ENCODE data around the gene CLEC20A. TPM values are rescaled to one million over a fixed set of nuclear protein-coding genes. Genes with fewer than 3 reads are reported as not detected.

CLEC20A gene
- total and polyA plus RNA-seq, 9 donors: not detected

DNA sequence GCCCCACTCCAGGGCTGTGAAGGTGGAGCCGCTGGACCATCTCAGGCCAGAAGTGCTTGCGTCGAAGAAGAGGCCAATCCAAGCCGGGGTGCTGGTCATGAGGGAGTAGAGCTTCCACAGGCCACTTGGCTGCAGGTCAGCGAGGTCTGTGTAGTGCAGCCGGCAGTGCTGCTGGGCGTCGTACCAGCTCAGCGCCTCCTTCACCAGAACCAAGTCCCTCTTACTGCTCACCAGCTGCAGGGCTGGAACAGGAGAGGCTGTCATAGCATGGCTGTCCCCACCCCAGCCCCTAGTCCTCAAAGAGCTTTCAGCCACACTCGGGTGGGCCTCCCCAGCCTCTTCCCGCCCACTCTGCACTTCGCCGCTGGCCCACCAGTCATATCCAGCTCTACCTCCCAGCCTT lies 2.2 kb downstream of the CLEC20A start:
- Histone ChIP-seq H3K27ac (no peak overlapping the region), H3K36me3 (no peaks in the 10 kb centered on the region), H3K27me3 (no peaks in the 10 kb centered on the region), H3K4me3 (no peak overlapping the region), H3K4me1 (ENCODE audit: insufficient read depth) (no peaks in the 10 kb centered on the region), H3K9me3 (no peaks in the 10 kb centered on the region)
- 93 to 97% (median 95%) methylated on average over 12 to 13 of the region's 13 CpGs for WGBS, 3 donors
- DNase-seq: no peak
- intact Hi-C loops (cut with DNase I): no loop called here
- TF ChIP-seq EP300 (IDR thresholded peaks at IDR 0.05): no peak
- no peak for TF ChIP-seq POLR2A (IDR thresholded peaks at IDR 0.05)
- TF ChIP-seq CTCF (IDR thresholded peaks at IDR 0.05): no peak

DNA sequence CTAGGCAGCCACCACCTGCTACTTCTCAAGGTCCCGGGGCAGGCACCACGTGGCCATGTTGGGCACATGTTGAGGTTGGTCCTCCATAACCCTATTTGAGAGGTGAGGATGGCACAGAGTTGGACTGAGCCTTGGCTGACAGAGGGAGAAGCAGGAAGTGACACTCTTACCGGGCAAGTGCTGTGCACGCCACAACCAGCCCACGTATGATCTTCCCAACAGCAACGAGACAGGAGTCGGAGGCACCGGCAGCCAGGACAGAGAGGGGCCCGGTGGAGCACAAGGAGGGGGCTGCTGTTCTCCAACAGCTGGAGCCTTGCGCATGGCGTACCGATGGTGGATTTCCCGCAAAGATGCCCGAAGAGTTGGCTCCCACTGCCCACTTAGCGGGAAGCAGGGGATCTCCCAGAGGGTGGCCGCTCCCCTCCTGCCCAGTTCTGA lies 3.4 kb downstream of the CLEC20A start:
- no peak for TF ChIP-seq EP300 (IDR thresholded peaks at IDR 0.05)
- TF ChIP-seq CTCF (IDR thresholded peaks at IDR 0.05): no peak
- TF ChIP-seq POLR2A (IDR thresholded peaks at IDR 0.05): no peak
- DNase-seq: no peak
- Histone ChIP-seq H3K4me3 (no peak overlapping the region), H3K4me1 (ENCODE audit: insufficient read depth) (no peaks in the 10 kb centered on the region), H3K36me3 (no peaks in the 10 kb centered on the region), H3K27ac (no peak overlapping the region), H3K9me3 (no peaks in the 10 kb centered on the region), H3K27me3 (no peaks in the 10 kb centered on the region)
- WGBS, 3 donors: 92 to 94% (median 94%) methylated on average over 16 of the region's 16 CpGs
- intact Hi-C loops (cut with DNase I): no loop called here

- no peaks in the 10 kb centered on the region for H3K4me1 ChIP-seq (ENCODE audit: insufficient read depth)
- no peak for DNase-seq
- WGBS, 3 donors: 80 to 86% (median 82%) methylated on average over 11 of the region's 11 CpGs
- TF ChIP-seq EP300 (IDR thresholded peaks at IDR 0.05) (no peak), CTCF (IDR thresholded peaks at IDR 0.05) (no peak), POLR2A (IDR thresholded peaks at IDR 0.05) (no peak)
- no peaks in the 10 kb centered on the region for H3K9me3 ChIP-seq
- intact Hi-C loops (cut with DNase I): no loop called here
- H3K27ac ChIP-seq: no peak overlapping the region
- no peaks in the 10 kb centered on the region for H3K27me3 ChIP-seq
- no peaks in the 10 kb centered on the region for H3K36me3 ChIP-seq
- no peak overlapping the region for H3K4me3 ChIP-seq
These were observed 4.4 kb downstream of the CLEC20A start for GRCh38 chr1:178492341-178492740.

- intact Hi-C loops (cut with DNase I): no loop called here
- DNase-seq: no peak
- Histone ChIP-seq H3K4me1 (ENCODE audit: insufficient read depth) (no peaks in the 10 kb centered on the region), H3K27me3 (no peaks in the 10 kb centered on the region), H3K4me3 (no peak overlapping the region), H3K36me3 (no peaks in the 10 kb centered on the region), H3K27ac (no peak overlapping the region), H3K9me3 (no peaks in the 10 kb centered on the region)
- 91 to 95% (median 94%) methylated on average over 4 of the region's 4 CpGs for WGBS, 3 donors
- TF ChIP-seq EP300 (IDR thresholded peaks at IDR 0.05) (no peak), CTCF (IDR thresholded peaks at IDR 0.05) (no peak), POLR2A (IDR thresholded peaks at IDR 0.05) (no peak)
These were observed 5.0 kb downstream of the CLEC20A start for GRCh38 chr1:178491721-178492120.

Measured in ovary (tissue), 9 donors.